Measurements from ENCODE around the gene OR10A6.
A peak's percentile ranks its signal among the peaks of the same experiment; 100 is the strongest.

OR10A6 gene

DNA sequence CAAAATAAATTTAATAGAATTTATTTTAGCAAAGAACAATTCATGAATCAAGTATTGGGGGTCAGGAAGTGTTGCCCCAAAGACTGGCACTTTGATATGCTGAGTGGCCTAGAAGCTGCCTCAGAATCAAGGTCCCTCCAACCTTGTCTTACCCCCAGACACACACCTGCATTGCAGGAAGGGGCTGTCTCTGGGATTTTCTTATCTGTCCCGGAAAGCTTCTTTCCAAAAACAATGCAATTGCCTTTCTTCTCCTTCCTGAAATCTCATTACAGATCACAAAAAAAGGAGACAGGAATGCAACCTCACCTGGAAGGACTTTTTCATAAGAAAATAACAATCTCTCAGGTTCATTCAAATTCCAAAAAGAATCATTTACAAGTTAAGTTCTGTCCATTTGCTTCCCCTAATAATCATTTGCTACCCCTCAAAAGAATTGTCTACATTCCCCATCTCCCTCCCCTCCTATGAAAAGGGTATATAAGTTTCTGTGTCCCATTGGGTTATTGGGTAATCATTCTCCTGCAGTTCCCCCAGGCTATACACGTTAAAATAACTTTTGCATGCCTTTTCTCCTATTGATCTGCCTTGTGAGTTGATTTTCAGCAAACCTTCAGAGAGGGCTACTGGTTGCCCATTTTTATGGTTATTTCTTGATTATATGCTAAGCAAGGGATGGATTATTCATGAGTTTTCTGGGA is 21.3 kb downstream of the OR10A6 start:
- no peak for DNase-seq

DNA sequence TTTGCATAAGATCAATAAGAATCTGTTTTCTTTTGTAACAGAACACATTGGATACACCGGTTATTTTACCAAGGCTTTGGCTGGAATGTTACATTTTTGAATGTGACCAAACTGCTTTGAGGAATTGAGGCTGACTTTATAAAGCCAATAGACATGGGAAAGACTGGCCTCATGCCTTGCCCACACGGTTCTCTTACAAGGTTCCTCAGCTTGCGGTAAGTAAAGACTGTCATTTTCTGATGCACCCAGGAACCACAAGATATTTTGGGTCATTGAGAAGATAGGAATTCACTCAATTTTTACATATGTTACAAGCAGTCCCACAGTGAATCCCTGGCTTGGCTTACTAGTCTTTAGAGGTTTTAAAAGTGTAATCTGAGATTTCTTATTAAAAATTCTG is 23.9 kb downstream of the OR10A6 start:
- DNase-seq = no peak

GRCh38 chr11:7906481-7906880 is 24.6 kb downstream of the OR10A6 start:
- no peak for DNase-seq

DNA sequence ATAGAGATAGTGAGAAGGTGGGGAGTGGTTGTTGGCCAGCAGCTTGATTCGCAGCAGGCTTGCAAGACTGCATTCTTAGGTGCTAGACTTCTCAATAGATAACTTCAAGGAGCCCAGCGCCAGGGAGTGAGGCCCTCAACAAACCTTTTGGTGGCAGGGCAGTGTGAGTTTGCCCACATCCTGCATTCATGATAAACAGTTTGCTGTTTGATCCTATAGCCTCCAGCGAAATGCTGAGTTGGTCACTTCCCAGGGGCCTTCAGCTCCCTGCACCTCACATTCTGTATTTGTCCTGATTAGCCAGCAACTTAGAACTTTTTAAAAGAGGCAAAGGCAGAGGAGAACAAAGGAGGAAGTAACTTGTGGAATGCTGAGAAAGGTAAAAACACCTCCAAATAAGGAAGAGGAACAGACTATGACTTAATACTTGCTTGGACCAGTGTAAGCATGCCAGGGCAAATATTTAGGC is 25.1 kb downstream of the OR10A6 start:
- DNase-seq = no peak

- DNase-seq = no peak
These were observed 25.5 kb downstream of the OR10A6 start for GRCh38 chr11:7905549-7905948.

DNA sequence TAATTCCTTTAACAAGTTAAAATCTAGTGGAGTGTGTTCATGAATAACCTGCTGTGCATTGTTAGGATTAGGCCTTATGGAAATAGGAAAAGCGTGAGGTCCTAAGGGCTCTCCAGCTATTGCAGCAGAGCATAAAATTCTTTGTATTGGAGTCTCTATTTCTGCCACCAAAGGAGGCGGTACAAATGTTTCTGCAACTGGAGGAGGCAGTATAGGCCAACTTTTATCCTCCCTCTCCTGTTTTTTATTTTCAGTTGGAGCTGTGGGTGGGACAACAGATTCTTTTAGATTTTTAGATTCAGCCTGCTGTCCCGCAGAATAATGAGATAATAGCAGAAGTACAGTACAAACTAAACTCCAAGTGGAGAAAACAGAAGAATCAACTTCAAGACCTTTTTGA is 26.2 kb downstream of the OR10A6 start:
- DNase-seq = no peak

- DNase-seq = no peak
These were observed 27.1 kb downstream of the OR10A6 start for GRCh38 chr11:7903940-7904339.

DNA sequence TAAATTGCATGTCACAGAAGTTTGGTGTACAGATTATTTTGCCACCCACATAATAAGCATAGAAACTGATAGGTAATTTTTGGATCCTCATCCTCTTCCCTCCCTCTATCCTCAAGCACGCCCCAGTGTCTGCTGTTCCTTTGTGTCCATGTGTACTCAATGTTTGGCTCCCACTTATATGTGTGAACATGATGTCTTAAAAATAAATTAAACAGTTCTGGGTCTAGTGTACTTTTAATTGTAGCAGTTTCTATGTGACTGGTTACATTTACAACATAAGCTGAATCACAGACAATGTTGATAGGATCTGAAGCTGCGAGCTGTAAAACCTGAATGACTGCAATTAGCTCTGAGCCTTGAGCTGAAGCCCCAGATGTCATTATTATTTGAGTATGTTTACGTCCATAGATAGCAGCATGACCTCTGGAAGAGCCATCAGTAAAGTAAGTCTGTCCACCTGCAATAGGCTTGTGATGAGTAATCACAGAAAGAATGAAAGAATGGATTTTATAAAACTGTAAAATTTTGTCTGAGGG is 29.7 kb downstream of the OR10A6 start:
- no peak for DNase-seq

GRCh38 chr11:7900686-7901085 is 30.4 kb downstream of the OR10A6 start:
- DNase-seq = no peak

DNA sequence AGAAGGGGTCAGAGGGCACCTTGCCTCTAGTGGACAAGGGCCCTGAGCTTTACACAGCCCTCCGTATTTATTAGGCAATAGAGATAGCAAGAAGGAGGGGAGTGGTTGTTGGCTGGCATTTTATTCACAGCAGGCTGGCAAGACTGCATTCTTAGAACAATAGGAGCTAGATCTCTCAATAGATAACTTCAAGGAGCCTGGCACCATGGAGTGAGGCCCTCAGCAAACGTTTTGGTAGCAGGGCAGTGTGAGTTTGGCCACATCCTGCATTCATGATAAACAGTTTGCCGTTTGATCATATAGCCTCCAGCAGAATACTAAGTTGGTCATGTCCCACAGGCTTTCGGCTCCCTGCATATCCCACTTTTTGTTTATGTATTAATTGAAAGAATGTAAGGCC is 31.6 kb downstream of the OR10A6 start:
- no peak for DNase-seq

- no peak for DNase-seq
These were observed 32.3 kb downstream of the OR10A6 start for GRCh38 chr11:7898666-7899283.

DNA sequence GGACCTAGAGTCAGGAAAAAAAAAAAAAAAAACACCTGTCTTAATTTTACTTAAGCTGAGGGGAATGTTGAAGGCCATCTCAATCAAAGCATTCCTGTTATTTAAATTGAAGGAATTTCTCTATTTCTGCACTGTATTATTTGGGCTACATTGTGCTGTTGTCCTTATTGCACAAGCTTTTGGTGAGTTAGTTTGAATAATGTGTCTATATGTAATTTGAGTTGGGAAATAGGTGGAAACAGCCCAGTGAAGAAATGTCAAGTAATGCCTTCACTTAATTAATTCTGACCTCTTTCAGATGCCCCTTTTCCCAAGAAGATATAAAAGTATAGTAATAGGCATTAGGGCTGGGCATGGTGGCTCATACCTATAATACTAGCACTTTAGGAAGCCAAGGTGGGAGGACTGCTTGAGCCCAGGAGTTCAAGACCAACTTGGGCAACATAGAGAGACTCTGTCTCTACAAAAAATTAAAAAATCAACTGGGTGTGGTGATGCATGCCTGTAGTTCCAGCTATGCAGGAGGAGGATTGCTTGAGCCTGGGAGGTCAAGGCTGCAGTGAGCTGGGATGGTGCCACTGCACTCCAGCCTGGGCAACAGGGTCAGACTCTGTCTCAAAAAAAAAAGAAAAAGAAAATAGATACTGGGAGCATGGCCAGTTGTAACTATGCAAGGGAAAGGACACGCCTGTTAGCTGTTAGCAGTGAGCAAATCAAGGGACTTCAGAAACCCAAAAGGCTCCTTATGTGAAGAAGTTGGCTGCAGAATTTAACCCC is 34.9 kb downstream of the OR10A6 start:
- DNase-seq = no peak

DNA sequence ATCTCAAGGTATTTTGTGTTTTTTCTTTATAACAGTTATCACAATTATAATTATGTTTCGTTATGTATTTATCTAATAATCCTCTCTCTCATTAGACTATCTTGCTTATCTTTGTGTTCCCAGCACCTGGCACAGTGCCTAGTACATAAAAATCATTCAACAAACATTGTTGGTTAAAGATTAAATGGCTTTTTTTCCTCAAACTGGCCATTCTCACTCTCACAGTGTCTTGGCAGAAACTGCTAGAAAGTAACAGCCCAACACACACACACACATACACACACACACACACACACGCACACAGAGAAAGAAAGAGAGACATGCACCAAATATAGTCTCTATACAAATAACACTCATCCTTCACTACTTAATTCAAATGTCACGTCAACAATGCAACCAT is 36.8 kb downstream of the OR10A6 start:
- DNase-seq = no peak

DNA sequence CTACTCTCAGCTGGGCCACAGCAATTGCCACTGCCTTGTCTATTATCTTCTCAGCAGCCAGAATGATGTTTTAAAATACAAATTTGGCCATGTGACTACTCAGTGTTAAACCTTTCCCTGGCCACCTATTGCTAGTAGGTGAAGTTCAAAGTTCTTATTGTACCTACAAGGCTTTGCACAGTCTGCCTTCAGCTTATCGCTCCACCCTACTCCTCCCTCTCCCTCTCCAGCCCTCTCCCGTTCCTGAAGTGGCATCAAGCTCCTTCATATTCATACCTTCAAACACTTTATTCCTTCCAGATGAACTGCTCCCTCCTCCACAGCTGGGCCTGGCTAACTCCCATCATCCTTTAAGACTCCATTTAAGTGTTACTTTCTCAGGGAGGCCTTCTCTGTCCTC is 37.3 kb downstream of the OR10A6 start:
- no peak for DNase-seq

- DNase-seq = peak; percentile 55
These were observed 38.2 kb downstream of the OR10A6 start for GRCh38 chr11:7892840-7893254.

GRCh38 chr11:7892059-7892699 is 38.9 kb downstream of the OR10A6 start:
- DNase-seq = no peak

DNA sequence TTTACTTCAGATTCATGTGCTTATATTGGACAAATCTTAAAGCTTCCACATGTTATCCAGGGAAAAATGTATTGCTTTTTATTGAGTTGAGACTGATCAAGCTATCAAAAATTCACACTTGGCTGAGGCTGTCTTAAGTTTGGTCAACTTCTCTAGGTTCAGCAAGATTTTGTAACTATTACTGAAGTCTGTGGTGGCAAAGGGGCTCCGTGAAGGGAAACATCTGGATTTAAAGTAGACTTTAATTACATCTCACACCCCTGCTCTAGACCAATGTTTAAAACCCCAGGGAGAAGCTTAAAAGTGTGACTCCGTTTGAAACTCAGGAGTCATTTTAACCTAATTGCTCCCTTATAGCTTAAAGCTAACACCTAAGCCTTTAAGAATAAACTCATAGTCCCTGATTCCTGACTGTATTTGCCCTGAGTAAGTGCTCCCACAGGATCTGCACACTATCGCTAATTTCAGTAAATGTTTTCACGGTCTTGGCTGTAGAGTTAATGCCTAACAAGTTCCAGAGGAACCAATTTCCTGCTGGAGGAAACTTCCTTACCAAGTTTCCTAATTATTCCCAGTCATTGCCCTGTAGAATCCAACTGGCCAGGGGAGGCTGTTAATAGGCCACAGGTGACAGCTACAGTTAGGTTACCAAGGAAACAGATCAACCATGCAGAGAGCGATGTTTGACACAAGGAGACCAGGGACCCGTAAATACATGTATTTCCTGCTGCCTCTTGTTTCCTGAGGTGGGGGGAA is 40.5 kb downstream of the OR10A6 start:
- no peak for DNase-seq

DNA sequence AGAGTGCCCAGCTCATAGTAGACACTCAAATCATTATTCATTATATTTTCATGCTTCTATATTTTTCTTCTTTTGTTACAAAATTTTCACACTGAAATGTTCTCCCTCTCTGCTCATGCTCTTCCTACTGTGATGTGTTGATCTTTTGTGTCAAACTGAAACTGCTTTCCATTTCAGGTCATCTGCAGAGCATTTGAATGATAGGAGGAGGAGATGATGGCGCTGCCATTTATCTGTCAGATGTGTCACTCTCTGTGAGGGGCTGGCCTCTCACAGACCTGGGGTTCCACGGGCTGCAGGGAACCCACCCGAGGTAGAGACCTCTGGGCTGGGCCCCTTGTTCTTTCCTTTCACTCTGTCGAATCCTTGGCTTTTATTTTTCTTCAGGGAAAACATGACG is 41.1 kb downstream of the OR10A6 start:
- DNase-seq = no peak

DNA sequence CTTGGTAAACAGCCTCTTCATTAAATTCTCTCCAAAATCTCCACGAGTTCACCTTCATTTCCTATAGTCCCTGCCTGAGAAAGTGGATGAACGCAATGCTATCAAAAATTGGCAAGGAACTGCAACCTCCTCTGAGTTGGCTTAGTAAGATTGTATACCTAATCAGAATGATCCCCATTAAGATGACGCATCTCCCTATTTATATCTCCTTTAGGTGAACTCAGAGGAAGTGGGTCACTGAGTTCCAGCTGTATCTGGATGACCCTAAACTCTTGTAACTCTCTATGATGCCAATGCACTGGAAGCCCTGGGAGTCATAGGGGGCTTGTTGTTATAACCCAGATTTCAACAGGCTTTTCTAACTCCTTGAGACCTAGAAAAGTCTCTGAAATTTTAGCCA is 48.2 kb downstream of the OR10A6 start:
- DNase-seq = no peak
